Loucy (cell line): ENCODE data around the gene FBXL14.

Experiments
- H2AFZ ChIP-seq: fragments of 200-600 bp; sonication (generic); 2 replicates; pipeline ENCODE4 v1.6.0; 2016; ENCODE audit warnings: antibody characterized with exemption, mild to moderate bottlenecking, low read length, moderate library complexity
- H3F3A ChIP-seq: fragments of 200-600 bp; 2 replicates; pipeline ENCODE4 v1.6.0; 2016; ENCODE audit warnings: antibody characterized with exemption, low read depth, mild to moderate bottlenecking
- H3K27me3 ChIP-seq: fragments of 200-600 bp; sonication (generic); 2 replicates; pipeline ENCODE4 v1.6.1; 2014; ENCODE audit warnings: low read length, mild to moderate bottlenecking; ENCODE audit not compliant: insufficient read depth, poor library complexity, severe bottlenecking
- H3K36me3 ChIP-seq: fragments of 200-600 bp; sonication (generic); 2 replicates; pipeline ENCODE4 v1.6.1; 2016; ENCODE audit warnings: low read length; ENCODE audit not compliant: insufficient read depth
- H3K4me1 ChIP-seq: fragments of 200-600 bp; sonication (generic); 2 replicates; pipeline ENCODE4 v1.5.1; 2014; ENCODE audit warnings: low read length, mild to moderate bottlenecking; ENCODE audit not compliant: insufficient read depth, poor library complexity, severe bottlenecking
- H3K4me2 ChIP-seq: fragments of 200-600 bp; sonication (generic); 2 replicates; pipeline ENCODE4 v1.6.0; 2014; ENCODE audit warnings: antibody characterized with exemption, low read length, low read depth, mild to moderate bottlenecking; ENCODE audit not compliant: poor library complexity, severe bottlenecking
- H3K4me3 ChIP-seq: fragments of 200-600 bp; sonication (generic); 2 replicates; pipeline ENCODE4 v1.5.1; 2014; ENCODE audit warnings: low read length, mild to moderate bottlenecking, mixed read lengths; ENCODE audit not compliant: poor library complexity, severe bottlenecking
- H3K79me2 ChIP-seq: fragments of 200-600 bp; sonication (generic); 2 replicates; pipeline ENCODE4 v1.6.1; 2014; ENCODE audit warnings: low read length; ENCODE audit not compliant: insufficient read depth
- H3K9ac ChIP-seq: fragments of 200-600 bp; sonication (generic); 2 replicates; pipeline ENCODE4 v1.6.0; 2014; ENCODE audit warnings: mild to moderate bottlenecking, low read depth, low read length, moderate library complexity; ENCODE audit not compliant: poor library complexity, severe bottlenecking
- H3K9me2 ChIP-seq: fragments of 200-600 bp; sonication (generic); replicated peaks from 2 replicates; pipeline ENCODE4 v1.6.1; 2016; ENCODE audit warnings: low read depth, low read length, mixed read lengths
- H3K9me3 ChIP-seq: fragments of 200-600 bp; sonication (generic); 2 replicates; pipeline ENCODE4 v1.6.1; 2014; ENCODE audit warnings: mild to moderate bottlenecking, antibody characterized with exemption, low read length, low read depth; ENCODE audit not compliant: insufficient read depth
- H4K20me1 ChIP-seq: fragments of 200-600 bp; sonication (generic); 2 replicates; pipeline ENCODE4 v1.6.0; 2014; ENCODE audit warnings: antibody characterized with exemption, low read length, mild to moderate bottlenecking; ENCODE audit not compliant: insufficient read depth, poor library complexity, severe bottlenecking
- EZH2phosphoT487 ChIP-seq: fragments of 200-600 bp; IDR thresholded peaks from 2 replicates; pipeline ENCODE4 v1.6.1; 2018; ENCODE audit warnings: antibody characterized with exemption, mild to moderate bottlenecking, moderate library complexity, borderline replicate concordance
- TF ChIP-seq, protein P1 (sequence below): fragments of 200-600 bp; sonication (generic); conservative IDR thresholded peaks from 2 replicates; pipeline ENCODE4 v1.5.1; 2014; ENCODE audit warnings: mild to moderate bottlenecking, antibody characterized with exemption, low read length

The FBXL14 gene

DNA sequence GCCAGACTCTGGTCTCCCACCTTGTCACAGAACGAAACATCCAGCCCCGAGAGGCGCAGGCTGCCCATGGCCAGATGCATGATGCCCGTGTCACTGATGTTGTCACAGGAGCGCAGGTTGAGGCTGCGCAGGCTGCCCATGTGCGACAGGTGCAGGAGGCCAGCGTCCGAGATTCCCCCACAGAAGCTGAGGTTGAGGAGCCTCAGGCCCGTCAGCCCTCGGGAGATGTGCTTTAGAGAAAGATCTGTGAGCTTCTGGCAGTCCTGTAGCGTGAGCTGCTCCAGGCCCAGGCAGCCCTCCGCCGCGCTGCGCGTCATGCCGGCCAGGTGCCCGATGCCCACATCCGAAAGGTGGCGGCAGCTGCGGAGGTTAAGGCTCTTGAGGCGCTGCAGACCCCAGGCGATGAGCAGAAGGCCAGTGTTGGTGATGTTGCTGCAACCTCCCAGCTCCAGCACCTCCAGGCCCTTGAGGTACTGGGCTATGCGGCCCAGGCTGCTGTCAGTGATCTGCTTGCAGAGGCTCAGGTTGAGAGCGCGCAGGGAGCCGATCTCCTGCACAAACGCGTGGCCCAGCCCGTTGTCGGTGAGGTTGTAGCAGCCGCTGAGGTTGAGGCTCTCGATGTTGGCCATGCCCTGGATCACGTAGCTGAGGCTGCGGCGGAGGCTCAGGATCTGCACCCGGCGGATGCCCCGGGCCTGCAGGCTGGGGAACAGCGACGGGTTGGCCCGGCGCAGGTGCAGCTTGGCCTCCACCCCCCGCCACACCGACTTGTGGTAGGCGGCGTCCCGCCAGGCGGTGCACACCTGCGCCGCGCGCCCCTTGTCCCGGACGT, 991 bp downstream of the FBXL14 start:
- Histone ChIP-seq H4K20me1 (peaks cover 53% of the 10 kb centered on the region), H3K9me2 (no peaks in the 10 kb centered on the region), H3K4me3 (peak overlapping the region; percentile 82), H3F3A (no peaks in the 10 kb centered on the region), H3K9me3 (no peaks in the 10 kb centered on the region), H3K4me1 (peaks cover 58% of the 10 kb centered on the region), H3K79me2 (peaks cover 56% of the 10 kb centered on the region), H2AFZ (peak overlapping the region; percentile 82), H3K9ac (peak overlapping the region; percentile 83), H3K27me3 (no peaks in the 10 kb centered on the region), H3K36me3 (no peaks in the 10 kb centered on the region), H3K4me2 (peak overlapping the region; percentile 99)
- TF ChIP-seq EZH2phosphoT487 = no peak
- TF ChIP-seq, protein P1, sequence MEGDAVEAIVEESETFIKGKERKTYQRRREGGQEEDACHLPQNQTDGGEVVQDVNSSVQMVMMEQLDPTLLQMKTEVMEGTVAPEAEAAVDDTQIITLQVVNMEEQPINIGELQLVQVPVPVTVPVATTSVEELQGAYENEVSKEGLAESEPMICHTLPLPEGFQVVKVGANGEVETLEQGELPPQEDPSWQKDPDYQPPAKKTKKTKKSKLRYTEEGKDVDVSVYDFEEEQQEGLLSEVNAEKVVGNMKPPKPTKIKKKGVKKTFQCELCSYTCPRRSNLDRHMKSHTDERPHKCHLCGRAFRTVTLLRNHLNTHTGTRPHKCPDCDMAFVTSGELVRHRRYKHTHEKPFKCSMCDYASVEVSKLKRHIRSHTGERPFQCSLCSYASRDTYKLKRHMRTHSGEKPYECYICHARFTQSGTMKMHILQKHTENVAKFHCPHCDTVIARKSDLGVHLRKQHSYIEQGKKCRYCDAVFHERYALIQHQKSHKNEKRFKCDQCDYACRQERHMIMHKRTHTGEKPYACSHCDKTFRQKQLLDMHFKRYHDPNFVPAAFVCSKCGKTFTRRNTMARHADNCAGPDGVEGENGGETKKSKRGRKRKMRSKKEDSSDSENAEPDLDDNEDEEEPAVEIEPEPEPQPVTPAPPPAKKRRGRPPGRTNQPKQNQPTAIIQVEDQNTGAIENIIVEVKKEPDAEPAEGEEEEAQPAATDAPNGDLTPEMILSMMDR = no peak

DNA sequence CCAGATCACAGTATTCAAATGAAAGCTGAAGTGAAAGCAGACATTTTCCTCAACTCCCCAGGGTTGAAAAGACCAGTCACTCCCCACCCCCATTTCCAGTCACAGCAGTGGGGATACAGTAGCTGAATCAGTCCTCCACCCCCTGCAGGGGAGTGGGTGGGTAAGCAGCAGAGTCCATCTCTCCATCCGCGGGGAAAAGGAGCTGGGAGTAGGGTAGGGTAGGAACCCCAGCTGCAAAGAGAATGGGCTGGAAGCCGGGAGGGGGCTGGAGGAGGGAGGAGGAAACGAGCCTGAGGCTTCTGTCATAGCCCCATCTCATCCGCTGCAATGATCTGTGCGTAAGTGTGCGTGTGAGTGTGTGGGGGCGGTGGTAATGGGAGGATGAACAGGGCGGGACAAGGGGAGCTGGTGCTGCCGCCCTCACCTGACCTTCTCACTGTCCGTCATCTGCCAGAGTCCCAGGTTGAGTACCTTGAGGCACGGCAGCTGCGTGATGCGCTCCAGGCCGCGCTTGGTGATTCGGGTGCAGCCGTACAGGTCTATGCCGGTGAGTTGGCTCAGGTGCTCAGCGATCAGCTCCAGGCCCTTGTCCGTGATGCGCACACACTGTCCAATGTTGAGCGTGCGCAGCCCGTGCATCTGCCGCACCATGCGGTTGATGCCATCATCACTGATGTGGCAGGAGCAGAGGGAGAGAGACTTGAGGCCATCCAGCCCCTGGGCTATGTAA, 1.8 kb downstream of the FBXL14 start:
- peaks cover 66% of the 10 kb centered on the region for H3K4me1 ChIP-seq

DNA sequence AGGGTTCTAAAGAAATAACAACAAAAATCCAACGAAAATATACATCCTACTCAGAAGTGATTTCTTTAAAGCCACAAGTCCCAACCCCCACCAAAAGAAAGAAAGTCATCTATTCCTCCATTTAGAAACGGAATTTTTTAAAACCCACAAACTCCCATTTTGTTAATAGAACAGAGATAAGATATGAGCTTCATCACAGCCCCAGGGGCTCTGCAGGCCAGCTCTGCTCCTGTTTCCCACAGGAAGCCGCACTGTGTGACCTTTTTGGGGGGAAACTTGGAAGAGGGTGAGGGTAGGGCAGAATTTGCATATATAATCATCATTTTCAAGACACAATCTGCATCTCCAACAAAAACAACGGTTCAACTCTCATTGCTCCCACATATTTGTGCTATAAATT, 2.8 kb downstream of the FBXL14 start:
- H3F3A ChIP-seq = no peaks in the 10 kb centered on the region
- H4K20me1 ChIP-seq = peaks cover 63% of the 10 kb centered on the region
- H3K4me1 ChIP-seq = peaks cover 68% of the 10 kb centered on the region
- H3K4me2 ChIP-seq = peak overlapping the region; percentile 99
- H3K9me3 ChIP-seq = no peaks in the 10 kb centered on the region
- no peaks in the 10 kb centered on the region for H3K27me3 ChIP-seq
- H3K4me3 ChIP-seq = peak overlapping the region; percentile 82
- TF ChIP-seq EZH2phosphoT487 = no peak
- TF ChIP-seq, protein P1 = no peak
- peaks cover 1% of the 10 kb centered on the region; the same call in 1 of the 2 replicates for H3K36me3 ChIP-seq
- H3K9me2 ChIP-seq = no peaks in the 10 kb centered on the region
- H3K79me2 ChIP-seq = peaks cover 60% of the 10 kb centered on the region
- H2AFZ ChIP-seq = no peak overlapping the region
- H3K9ac ChIP-seq = peak overlapping the region; percentile 68

More for the DNA sequence above, 1.8 kb downstream of the FBXL14 start:
- Histone ChIP-seq H3K9me3 (no peaks in the 10 kb centered on the region), H4K20me1 (peaks cover 61% of the 10 kb centered on the region), H2AFZ (no peak overlapping the region), H3K9me2 (no peaks in the 10 kb centered on the region), H3K36me3 (no peaks in the 10 kb centered on the region), H3K9ac (peak overlapping the region; percentile 83), H3K4me2 (peak overlapping the region; percentile 99), H3F3A (no peaks in the 10 kb centered on the region), H3K27me3 (no peaks in the 10 kb centered on the region), H3K79me2 (peaks cover 60% of the 10 kb centered on the region), H3K4me3 (peak overlapping the region; percentile 82)
- no peak for TF ChIP-seq EZH2phosphoT487
- TF ChIP-seq, protein P1 = no peak; the same call in 1 of the 2 replicates
